GM18526 (cell line): ENCODE measurements around the gene PRPF4.

Experiments used
- POLR2A ChIP-seq: IDR thresholded peaks from 3 replicates; pipeline ENCODE4 v1.6.1; 2011; ENCODE audit not compliant: insufficient read length; ENCODE audit errors: extremely low read depth

Gene PRPF4

DNA sequence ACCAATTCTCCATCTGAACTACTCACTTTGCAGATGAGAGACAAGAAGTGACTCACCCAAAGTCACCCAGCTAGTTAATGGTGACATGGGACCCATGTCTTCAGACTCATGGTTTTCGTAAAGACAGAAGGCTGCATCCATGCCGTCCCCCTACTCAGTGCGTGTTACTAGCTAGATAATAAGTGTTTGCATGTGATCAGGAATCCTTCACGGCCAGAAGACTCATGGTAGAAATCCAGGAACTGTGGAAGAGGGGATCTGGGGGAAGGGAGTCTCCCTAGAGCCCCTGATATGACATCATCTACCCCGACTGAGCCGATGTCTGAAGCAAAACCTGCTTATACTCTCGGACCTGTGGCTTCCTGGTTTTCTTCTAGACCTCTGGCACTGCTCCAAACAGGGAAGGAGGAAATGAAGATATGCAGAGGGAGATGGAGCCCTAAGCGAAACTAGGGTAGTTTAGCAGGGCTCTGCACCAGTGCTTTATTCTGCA is 24.4 kb downstream of the PRPF4 start:
- TF ChIP-seq POLR2A: no peak

DNA sequence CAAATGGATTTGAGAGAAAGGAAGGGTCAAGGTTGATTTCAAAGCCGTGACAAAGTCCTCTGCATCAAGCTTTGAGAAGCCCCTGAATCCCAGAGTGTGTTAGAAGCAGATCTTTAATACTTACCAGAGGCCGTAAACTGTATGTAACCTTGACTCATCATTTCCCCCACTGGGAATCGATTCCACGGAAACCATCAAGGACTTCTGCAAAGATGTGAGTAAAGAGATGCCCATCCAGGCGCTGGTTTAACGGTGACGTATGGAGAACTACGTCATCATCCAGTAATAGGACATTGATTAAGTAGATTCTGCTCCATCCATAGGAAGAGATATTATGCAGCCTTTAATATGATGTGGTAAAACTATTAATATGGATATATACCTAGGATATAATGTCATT is 26.1 kb downstream of the PRPF4 start:
- no peak for TF ChIP-seq POLR2A

DNA sequence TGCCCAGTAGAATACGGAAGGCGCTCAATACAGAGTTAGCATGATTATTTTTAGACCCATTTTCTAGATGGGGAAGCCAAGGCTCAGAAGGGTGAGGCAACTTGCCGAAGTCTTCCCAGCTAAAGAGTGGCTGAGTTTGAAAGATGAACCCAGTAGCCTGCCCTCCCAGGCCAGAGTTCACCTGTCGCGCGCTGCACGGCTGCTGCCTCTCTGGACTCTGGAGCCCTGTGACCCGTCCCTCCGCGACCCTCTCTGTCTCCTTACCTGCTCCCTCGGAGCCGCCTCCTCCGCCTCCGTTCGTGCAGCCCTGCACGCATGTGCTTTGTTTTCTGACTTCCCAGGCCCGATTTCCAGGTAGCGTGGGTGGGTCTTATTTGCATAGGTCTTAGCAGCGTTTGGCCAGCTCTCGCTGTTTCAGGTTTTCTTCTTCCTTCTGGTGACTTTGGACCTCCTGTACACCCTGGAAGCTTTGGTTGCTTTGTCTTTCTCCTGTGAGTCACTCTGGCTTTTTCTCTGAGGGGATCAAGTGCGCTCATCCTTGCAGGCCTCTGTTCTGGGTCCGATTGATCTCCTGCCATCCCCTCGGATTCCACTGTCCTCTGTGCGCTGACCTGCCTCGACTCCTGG is 27.4 kb downstream of the PRPF4 start, which contains the start of gene RNF183:
Gene RNF183 (minus strand): TSS at position 585 of the 627 bp plus-strand sequence. CDS start 5,192 bp downstream, outside the sequence.
- no peak for TF ChIP-seq POLR2A

DNA sequence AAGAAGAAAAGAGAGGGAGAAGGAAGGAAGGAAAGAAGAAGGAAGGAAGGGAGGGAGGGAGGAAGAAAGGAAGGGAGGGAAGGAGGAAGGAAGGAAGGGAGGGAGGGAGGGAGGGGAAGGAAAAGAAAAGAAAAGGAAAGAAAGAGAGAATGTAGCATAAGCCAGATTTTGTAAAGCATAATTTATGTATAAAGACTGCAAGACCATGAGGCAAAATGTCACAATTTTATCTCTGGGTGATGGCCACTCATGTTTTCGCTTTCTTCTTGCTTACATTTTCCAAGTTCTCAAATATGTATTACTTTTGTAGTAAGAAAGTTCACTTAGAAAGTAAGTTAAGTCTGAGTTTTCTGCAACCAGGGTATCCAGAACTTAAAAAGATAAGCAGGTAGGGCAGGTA is 31.1 kb downstream of the PRPF4 start:
- TF ChIP-seq POLR2A: no peak

DNA sequence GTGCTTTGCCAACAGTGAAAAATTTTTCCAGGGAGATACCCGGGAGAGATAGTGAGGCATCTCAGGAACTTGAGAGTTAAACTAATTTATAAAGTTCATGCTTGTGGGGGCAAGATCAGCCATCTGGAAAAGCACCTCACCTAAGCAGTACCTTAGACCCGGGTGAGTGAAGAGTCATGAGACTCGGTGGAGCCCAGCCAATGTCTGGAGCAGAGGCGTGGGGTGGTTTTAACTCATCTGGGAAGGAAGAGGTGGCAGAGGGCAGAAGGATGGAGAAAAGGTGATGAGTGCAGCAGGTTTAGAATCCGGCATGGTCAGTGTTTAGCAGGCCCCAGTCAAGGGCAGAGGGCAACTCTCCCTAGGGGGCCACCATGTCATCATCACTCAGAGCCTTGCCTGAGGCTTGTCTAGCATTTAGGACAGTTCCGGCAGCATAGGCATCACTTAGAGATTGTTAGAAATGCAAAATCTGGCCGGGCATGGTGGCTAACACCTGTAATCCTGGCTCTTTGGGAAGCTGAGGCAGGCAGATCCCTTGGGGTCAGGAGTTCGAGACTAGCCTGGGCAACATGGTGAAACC is 32.0 kb downstream of the PRPF4 start:
- TF ChIP-seq POLR2A: no peak

DNA sequence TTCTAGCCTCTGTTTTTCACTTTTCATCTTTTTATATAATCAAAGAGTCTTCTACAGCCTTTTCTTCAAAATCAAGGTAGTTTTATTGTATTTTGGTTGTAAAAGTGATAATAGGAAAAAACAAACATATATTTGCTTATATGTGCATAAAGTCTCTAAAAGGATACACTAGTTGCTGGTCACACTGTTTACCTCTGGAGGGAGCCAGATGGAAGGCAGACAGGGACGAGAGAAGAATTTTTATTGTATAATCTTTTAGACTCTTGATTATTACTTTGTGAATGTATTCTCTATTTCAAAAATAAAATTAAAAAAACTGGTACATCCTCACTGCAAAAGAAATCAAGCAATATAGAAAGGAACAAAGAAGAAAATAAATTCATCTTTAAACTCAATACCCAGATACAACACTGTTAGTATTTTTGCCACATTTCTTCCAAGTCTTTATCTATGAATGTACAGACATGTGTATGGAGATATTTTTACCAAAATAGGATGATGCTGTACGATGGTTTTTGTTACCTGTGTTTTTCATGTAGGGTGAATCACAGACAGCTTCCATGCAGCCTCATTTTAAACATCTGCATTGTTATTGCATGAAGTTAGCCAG is 33.9 kb downstream of the PRPF4 start:
- TF ChIP-seq POLR2A: no peak

DNA sequence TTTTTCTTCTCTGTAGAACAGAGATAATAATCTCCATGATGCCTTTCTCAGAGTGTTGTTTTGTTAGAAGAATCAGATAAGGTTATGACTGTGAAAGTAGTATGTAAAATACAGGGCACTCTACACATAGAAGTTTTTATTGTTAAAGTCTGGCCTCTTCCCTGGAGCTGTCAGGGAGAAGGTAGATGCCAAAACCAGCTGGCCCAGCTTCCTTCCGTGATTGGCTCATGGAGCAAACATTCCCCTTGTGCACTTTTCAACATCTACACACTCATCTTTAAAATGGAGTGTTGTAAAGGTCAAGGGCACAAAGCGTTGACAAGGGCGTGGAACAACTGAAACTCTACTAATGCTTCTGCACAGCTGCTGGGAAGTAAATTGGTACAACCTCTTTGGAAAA is 35.1 kb downstream of the PRPF4 start:
- no peak for TF ChIP-seq POLR2A

DNA sequence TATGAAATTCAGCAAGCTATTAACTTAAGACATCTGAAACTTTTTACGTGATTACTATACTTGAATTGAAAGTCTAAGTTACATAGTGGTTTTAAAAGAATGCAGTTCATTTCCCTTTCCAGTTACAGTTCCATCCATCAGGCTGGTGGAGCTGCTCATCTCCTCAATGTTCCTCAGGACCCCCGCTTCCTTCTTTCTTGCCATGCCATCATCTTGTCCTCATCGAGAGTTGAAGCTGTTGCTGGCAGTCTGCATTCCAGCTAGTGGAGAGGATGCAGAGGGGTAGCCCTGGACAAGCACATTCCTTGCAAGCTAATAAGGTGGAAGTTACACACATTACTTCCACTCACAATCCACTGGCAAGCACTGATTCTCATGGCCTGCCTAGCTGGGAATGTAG is 36.5 kb downstream of the PRPF4 start:
- TF ChIP-seq POLR2A: no peak

DNA sequence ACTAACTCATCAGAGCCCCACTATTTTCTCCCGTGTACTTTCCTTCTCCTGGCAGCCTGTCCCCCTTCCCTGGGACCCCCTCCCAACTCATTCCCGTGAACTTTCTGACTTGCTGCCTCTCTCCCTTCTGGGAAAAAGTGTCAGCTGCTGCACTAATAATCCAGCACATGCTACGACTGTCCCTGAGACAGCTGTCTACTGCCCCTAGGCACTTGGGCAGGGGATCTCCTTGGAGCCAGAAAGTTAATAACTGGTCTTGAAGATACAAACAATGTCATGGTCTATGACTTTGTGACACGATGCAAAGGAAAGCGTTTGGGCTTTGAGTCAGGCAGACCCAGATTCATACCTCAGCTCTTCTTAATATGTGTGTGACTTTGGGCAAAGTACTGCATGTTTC is 37.8 kb downstream of the PRPF4 start:
- TF ChIP-seq POLR2A: no peak

DNA sequence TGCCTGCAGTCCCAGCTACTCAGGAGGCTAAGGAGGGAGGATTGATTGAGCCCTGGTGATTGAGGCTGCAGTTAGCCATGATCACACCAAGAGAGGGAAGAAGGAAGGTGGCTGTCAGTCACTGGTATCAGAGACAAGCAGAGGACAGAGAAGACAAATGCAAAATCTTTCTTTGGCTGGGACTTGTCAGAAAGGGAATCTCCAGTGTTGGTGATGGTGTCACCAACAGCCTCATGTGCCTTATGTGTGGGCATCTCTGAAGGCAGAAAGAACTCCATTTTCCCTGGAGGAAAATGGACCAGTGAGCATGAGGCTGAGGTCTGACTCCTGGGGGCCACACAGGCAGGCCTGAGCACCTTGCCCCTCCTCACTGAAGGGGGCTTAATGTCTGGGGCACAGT is 39.8 kb downstream of the PRPF4 start:
- no peak for TF ChIP-seq POLR2A

DNA sequence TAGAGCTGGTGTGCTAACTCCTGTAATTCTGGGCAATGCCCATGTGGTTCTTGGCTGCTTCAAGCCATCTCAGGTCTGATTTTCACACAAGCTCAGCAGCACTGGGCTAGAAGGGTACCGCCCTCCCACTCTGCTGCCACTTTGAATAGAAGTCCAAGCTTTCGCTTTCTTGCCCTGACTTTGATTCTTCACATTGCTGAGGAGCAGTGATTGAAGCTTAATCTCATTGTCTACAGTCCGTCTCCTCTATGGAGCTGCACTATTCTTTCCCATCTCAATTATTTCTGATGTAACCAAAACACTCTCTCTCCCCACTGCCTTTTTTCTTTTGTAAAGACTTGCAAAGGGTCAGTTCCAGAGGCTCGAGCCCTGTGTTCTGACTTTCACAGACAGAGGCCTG is 40.6 kb downstream of the PRPF4 start:
- no peak for TF ChIP-seq POLR2A

DNA sequence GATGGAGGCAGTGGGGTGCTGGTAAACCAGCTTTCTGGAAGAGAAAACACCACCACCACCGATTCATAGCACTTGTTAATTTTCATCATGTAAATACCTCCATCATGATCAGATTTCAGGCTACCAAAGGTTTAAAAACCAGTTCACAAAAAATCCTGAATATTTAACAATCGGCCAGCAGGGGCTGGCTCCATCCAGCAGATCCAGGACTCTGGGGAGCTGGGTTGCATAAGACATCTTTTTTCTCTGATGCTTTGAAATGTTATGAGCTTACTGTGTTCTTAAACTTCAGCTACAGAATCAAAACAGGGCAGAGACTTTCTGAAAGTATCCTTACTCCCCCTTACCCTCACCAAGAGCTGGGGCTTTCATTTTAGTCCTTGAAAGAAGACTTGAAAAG is 42.3 kb downstream of the PRPF4 start:
- TF ChIP-seq POLR2A: no peak

DNA sequence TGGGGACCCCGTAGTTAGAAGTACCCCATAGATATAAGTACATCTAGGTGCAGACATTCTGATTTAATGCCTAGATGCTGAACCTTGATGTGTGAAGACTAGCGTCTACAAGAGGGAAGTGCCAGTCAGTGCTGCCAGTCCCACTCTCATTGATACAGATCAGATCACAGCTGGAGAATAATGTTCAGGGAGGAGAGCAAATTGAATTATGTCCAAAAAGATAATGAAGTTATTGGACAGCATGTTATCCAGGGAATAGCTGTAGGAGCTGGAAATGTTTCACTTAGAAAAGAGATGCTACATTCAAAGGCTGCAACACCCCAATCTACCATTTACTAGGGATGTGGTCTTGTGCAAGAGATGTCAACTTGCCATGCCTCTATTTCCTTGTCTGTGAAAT is 43.6 kb downstream of the PRPF4 start:
- no peak for TF ChIP-seq POLR2A

DNA sequence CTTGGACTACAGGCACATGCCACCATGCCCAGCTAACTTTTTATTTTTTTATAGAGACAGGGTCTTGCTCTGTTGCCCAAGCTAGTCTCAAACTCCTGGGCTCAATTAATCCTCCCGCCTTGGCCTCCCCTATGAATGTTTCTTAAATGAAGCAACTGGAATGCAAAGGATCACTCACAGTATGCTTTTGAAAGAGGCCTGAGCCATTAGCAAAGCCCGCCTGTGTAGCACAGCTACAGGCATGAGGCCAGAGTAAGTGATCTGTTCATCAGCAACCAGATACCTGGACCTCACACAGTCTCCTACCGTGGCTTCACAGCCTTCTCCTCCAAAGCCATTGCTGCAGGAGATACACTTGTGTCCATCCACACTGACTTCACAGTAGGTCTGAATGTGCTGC is 44.6 kb downstream of the PRPF4 start:
- TF ChIP-seq POLR2A: no peak

DNA sequence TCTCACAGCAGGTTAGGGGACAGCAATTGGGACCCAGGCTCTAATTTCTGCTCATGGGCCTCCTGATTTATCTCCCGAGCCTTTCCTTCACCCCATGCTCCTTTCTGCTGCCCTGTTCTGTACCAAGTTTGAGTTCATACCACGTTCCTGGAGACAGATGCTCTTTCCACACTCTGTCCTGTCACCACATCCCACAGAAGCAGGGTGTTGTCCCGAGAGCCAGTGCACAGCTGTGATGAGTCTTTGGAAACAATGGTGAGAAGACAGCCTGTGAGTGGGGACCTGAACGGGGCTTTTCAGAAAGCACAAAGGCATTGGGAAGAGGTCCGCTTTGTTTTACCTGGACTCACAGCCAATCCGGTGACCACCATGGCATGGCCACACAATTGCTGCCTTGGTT is 47.2 kb downstream of the PRPF4 start:
- TF ChIP-seq POLR2A: no peak

DNA sequence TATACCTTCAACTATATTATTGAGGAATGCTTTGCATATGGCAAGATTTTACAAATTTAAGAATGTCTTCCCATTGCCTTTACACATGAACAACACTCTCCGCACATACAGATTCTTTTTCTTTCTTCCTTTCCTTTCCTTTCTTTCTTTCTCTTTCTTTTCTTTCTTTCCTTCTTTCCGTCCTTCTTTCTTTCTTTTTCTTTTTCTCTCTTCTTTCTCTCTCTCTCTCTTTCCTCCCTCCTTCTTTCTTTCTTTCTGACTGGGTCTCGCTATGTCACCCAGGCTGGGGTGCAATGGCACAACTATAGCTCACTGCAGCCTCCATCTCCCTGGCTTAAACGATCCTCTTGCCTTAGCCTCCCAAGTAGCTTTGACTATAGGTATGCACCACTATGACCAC is 50.8 kb downstream of the PRPF4 start:
- no peak for TF ChIP-seq POLR2A
